ENCODE data around the gene KAT2A. TPM values are rescaled to one million over a fixed set of nuclear protein-coding genes. Genes with fewer than 3 reads are reported as not detected.
A peak's percentile ranks its signal among the peaks of the same experiment; 100 is the strongest.
"Not testable (repeated sequence)": the region's sequence is repeated elsewhere in the genome, so short reads cannot be mapped to it uniquely, and the experiment has no call there.

The KAT2A gene
- total RNA-seq, 1 donor from 2014 or later: 43.6 TPM

DNA sequence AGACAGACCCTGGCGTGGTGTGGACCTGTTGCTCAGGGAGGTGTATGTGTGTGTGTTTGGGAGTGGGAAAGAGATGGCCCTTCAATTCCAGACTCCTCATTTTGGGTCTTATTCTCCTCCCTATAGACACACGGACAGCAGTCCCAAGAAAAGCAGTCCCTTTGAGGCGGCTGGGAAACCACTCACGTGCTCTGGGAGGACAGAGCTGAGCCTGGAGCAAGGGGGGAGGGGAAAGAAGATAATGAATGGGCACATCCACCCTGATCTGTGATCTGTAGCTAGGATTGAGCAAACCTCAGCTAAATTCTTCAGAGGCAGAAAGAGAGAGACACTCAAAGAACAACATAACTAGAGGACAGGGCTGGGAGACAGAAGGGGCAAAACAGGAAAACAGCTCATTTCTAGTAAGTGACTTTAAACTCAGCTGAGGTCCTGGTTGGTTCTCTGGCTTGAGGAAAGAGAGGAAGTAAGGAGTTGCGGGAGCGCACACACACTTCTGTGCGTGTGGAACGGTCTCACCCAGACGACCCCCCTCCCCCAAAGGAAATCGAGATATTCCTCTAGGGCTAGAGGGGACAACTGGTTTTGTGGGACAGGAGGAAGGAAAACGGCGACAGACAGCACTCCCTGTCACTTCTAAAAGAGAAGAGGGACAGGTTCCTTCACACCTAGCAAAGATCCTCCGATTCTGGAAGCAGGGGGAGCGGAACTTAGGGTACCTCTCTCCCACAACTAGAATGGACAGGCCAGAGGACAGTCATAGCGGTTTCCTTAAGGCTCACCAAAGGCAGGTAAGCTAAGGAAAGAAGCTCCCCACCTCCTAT, 33.0 kb upstream of the KAT2A start:
- H3K36me3 Mint-ChIP-seq (ENCODE audit: low read depth): no peaks in the 10 kb centered on the region
- no peaks in the 10 kb centered on the region for H3K9me3 Mint-ChIP-seq
- TF ChIP-seq, protein P1, sequence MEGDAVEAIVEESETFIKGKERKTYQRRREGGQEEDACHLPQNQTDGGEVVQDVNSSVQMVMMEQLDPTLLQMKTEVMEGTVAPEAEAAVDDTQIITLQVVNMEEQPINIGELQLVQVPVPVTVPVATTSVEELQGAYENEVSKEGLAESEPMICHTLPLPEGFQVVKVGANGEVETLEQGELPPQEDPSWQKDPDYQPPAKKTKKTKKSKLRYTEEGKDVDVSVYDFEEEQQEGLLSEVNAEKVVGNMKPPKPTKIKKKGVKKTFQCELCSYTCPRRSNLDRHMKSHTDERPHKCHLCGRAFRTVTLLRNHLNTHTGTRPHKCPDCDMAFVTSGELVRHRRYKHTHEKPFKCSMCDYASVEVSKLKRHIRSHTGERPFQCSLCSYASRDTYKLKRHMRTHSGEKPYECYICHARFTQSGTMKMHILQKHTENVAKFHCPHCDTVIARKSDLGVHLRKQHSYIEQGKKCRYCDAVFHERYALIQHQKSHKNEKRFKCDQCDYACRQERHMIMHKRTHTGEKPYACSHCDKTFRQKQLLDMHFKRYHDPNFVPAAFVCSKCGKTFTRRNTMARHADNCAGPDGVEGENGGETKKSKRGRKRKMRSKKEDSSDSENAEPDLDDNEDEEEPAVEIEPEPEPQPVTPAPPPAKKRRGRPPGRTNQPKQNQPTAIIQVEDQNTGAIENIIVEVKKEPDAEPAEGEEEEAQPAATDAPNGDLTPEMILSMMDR (conservative IDR thresholded peaks at IDR 0.05): no peak
- H3K4me3 Mint-ChIP-seq: peak overlapping the region; percentile 91
- no peaks in the 10 kb centered on the region for H3K27me3 Mint-ChIP-seq (ENCODE audit: low read depth)
- peaks cover 39% of the 10 kb centered on the region for H3K4me1 Mint-ChIP-seq
- H3K27ac Mint-ChIP-seq (ENCODE audit: unreplicated experiment): peak overlapping the region; percentile 66
- DNase-seq (ENCODE audit: low read depth, low spot score): no peak

DNA sequence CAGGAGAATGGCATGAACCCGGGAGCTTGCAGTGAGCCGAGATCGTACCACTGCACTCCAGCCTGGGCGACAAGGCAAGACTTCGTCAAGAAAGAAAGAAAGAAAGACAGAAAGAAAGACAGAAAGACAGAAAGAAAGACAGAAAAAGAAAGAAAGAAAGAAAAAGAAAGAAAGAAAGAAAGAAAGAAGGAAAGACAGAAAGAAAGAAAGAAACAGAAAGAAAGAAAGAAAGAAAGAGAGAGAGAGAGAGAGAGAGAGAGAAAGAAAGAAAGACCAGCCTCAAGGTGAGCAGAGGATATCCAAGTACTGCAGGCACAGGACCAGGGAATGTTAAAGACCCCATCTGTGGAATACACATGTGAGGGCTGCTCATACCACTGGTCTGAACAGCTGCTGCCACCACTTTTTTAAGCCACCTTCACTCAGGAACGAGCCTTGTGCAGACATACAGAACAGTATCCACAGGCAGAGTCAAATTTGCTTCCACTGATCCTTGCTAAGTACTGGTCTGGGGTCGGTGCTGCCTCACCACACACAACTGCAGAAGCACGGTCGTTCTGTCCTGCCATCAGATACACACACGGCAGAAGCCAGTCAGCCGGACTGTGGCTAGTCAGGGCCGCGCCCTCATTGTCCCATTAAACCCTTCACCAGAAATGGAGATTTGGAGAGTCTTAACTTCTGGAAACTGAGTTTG, 25.9 kb upstream of the KAT2A start:
- no peaks in the 10 kb centered on the region for H3K36me3 Mint-ChIP-seq (ENCODE audit: low read depth)
- DNase-seq (ENCODE audit: low read depth, low spot score): no peak
- H3K27ac Mint-ChIP-seq (ENCODE audit: unreplicated experiment): no peak overlapping the region
- no peak overlapping the region for H3K4me3 Mint-ChIP-seq
- H3K9me3 Mint-ChIP-seq: no peaks in the 10 kb centered on the region
- TF ChIP-seq, protein P1 (conservative IDR thresholded peaks at IDR 0.05): no peak
- no peaks in the 10 kb centered on the region for H3K27me3 Mint-ChIP-seq (ENCODE audit: low read depth)
- H3K4me1 Mint-ChIP-seq: peaks cover 27% of the 10 kb centered on the region

DNA sequence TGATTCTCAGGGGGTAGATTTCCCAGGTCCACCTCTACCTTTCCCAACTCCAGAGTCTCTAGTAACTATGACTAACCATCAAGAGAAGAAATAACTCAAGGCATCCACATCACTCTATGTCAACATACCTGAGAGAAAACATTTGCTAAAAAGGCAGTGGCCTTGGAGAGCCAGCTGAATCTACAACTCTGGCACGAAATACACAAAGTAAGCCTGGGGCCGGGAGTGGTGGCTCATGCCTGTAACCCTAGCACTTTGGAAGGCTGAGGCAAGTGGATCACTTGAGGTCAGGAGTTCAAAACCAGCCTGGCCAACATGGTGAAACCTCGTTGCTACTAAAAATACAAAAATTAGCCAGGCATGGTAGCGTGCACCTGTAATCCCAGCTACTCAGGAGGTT, 22.0 kb upstream of the KAT2A start:
- H3K4me1 Mint-ChIP-seq: peaks cover 25% of the 10 kb centered on the region
- not testable (repeated sequence) for H3K27me3 Mint-ChIP-seq (ENCODE audit: low read depth); H3K9me3 Mint-ChIP-seq

DNA sequence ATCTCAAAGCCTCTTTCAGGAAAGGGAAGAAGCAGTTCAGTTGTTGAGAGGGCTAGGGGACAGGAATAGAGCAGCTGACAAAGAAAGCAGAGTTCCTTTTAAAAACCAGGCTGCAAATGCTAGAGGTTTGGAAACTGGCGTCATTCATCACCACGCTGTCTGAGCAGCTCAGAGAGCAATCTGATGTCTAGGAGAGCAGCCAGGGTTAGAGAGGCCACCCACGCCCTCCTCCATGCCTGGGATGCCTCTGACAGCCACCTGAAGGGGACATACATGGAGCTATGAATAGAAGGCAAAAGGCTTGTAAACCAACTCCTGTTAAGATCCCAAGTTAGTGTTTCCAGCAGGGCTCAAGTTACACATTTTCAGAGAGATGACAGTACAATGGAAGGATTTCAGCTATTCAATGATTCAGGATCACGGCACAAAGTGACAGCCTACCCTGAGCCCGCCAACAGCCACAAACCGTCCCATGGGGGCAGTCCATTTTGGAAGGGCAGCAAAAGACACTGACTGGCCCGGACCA, 21.3 kb upstream of the KAT2A start:
- H3K4me3 Mint-ChIP-seq: no peak overlapping the region
- no peak for DNase-seq (ENCODE audit: low read depth, low spot score)
- TF ChIP-seq, protein P1 (conservative IDR thresholded peaks at IDR 0.05): no peak
- no peaks in the 10 kb centered on the region for H3K36me3 Mint-ChIP-seq (ENCODE audit: low read depth)
- H3K27me3 Mint-ChIP-seq (ENCODE audit: low read depth): no peaks in the 10 kb centered on the region
- peaks cover 25% of the 10 kb centered on the region for H3K4me1 Mint-ChIP-seq
- H3K9me3 Mint-ChIP-seq: no peaks in the 10 kb centered on the region
- H3K27ac Mint-ChIP-seq (ENCODE audit: unreplicated experiment): no peak overlapping the region

More for the DNA sequence above, 22.0 kb upstream of the KAT2A start:
- H3K27ac Mint-ChIP-seq (ENCODE audit: unreplicated experiment); H3K4me3 Mint-ChIP-seq; H3K36me3 Mint-ChIP-seq (ENCODE audit: low read depth); DNase-seq (ENCODE audit: low read depth, low spot score): not testable (repeated sequence)

DNA sequence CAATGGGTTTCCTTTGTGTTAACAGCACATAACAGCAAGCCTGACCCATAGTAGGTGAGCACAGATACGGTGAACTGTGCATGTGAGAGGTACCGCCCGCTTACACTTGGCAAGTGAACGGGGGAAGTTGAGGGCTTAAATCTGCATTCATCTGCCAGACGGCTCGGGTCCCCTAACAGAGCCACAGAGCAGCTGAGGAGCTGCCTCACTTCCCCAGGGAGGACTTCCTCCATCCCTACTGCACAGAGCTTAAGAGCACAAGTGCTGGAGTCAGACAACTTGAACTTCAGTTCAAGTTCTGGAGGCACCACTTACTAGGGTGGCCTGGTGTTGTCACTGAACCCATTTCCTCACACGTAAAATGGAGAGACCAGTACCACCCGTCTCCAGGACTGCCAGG, 20.2 kb upstream of the KAT2A start:
- H3K4me3 Mint-ChIP-seq: no peak overlapping the region
- H3K36me3 Mint-ChIP-seq (ENCODE audit: low read depth): no peaks in the 10 kb centered on the region
- no peaks in the 10 kb centered on the region for H3K9me3 Mint-ChIP-seq
- DNase-seq (ENCODE audit: low read depth, low spot score): no peak
- peaks cover 25% of the 10 kb centered on the region for H3K4me1 Mint-ChIP-seq
- no peak overlapping the region for H3K27ac Mint-ChIP-seq (ENCODE audit: unreplicated experiment)
- TF ChIP-seq, protein P1 (conservative IDR thresholded peaks at IDR 0.05): no peak
- no peaks in the 10 kb centered on the region for H3K27me3 Mint-ChIP-seq (ENCODE audit: low read depth)

DNA sequence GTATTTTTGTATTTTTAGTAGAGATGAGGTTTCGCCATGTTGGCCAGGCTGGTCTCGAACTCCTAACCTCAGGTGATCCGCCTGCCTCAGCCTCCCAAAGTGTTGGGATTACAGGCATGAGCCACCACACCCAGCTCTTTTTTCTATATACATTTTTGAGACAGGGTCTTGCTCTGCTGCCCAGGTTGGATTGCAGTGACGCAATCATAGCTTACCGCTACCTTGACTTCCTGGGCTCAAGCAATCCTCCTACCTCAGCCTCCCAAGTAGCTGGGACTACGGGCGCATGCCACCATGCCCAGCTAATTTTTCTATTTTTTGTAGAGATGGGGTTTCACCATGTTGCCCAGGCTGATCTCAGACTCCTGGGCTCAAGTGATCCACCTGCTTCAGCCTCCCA, 19.5 kb upstream of the KAT2A start:
- H3K4me1 Mint-ChIP-seq: peaks cover 28% of the 10 kb centered on the region
- H3K27me3 Mint-ChIP-seq (ENCODE audit: low read depth); DNase-seq (ENCODE audit: low read depth, low spot score); H3K36me3 Mint-ChIP-seq (ENCODE audit: low read depth); H3K4me3 Mint-ChIP-seq; H3K9me3 Mint-ChIP-seq; H3K27ac Mint-ChIP-seq (ENCODE audit: unreplicated experiment): not testable (repeated sequence)
